GM18868 (cell line): ENCODE data around the gene SHISA5.

ENCODE experiments used
- ATAC-seq: cut with Tn5 transposase; IDR thresholded peaks from one replicate; pipeline ENCODE4 v1.9.1; 2021; ENCODE audit warnings: mild to moderate bottlenecking, moderate library complexity; ENCODE audit not compliant: unreplicated experiment

The SHISA5 gene

GRCh38 chr3:48432411-48433371 is 71.3 kb downstream of the SHISA5 start:
- no peak for ATAC-seq

- ATAC-seq: no peak
Observed at GRCh38 chr3:48431224-48432029, 72.5 kb downstream of the SHISA5 start.

- ATAC-seq: no peak
Observed at GRCh38 chr3:48430708-48431101, 73.3 kb downstream of the SHISA5 start.

DNA sequence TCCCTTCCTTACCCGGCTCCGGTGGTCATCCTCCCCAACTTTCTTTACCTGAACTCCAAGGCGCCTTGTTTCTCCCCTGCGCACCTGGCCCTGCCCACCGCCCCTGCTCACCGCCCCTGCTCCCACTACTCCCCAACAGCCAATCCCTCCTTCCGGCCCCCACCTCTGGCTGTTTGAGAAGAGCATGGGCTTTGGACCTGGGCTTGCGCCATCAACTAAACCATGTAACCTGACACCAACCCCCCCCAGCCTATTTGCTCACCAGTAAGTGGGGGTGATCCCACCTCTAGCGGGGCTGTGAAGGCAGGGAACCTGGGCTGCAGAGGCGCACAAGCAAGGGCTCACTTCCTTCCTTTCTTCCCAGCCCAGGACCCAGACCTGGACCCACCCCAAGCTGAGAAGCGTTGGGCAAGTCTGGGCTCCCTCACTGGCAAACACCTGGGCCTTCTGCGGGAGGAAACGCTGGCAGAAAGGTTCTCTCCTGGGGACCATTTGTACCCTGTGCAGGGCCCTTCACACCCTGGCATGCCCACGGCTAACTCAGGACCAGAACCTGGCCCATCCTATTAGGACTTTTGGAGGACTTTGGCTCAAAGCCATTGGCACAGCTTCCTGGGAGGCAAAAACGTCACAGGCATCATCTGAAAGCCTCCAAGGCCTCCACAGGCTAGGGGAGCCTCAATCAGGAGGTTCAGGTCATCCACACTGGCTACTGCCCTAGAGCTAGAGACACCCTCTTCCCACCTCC is 73.8 kb downstream of the SHISA5 start, which contains the start of gene PLXNB1:
Gene PLXNB1, minus strand, starts transcription at position 127 of the 748 bp plus-strand sequence. CDS start 5,475 bp downstream, outside the sequence.
- no peak for ATAC-seq

GRCh38 chr3:48429317-48429959 is 74.5 kb downstream of the SHISA5 start:
- no peak for ATAC-seq

GRCh38 chr3:48428572-48429316 is 75.2 kb downstream of the SHISA5 start:
- ATAC-seq: no peak

DNA sequence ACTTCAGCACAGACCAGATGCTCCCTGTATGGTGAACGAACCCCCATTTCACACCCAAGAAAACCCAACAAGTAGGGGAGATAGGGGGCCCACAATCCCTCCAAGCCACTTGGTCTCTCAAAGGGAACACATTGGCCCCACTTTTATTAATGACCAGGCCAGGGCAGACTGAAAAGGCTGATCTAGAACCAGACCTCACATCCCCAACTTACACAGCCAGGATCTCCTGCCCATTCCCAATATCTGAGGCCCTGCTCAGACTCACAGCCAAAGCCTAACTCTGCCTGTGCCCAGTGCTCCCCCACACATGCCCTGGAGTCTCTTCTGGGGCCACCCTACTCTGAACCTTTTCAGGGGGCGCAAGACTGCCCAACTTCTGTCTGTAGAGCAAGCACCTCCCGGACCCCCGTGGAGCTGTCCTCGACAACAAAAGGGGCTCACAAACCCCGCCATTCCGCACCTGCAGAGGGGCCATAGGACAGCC is 75.8 kb downstream of the SHISA5 start:
- no peak for ATAC-seq

GRCh38 chr3:48427630-48427962 is 76.4 kb downstream of the SHISA5 start:
- ATAC-seq: no peak

- no peak for ATAC-seq
Observed at GRCh38 chr3:48426944-48427629, 76.9 kb downstream of the SHISA5 start.

- ATAC-seq: no peak
Observed at GRCh38 chr3:48426401-48426909, 77.5 kb downstream of the SHISA5 start.

GRCh38 chr3:48425281-48425812 is 78.6 kb downstream of the SHISA5 start:
- no peak for ATAC-seq

DNA sequence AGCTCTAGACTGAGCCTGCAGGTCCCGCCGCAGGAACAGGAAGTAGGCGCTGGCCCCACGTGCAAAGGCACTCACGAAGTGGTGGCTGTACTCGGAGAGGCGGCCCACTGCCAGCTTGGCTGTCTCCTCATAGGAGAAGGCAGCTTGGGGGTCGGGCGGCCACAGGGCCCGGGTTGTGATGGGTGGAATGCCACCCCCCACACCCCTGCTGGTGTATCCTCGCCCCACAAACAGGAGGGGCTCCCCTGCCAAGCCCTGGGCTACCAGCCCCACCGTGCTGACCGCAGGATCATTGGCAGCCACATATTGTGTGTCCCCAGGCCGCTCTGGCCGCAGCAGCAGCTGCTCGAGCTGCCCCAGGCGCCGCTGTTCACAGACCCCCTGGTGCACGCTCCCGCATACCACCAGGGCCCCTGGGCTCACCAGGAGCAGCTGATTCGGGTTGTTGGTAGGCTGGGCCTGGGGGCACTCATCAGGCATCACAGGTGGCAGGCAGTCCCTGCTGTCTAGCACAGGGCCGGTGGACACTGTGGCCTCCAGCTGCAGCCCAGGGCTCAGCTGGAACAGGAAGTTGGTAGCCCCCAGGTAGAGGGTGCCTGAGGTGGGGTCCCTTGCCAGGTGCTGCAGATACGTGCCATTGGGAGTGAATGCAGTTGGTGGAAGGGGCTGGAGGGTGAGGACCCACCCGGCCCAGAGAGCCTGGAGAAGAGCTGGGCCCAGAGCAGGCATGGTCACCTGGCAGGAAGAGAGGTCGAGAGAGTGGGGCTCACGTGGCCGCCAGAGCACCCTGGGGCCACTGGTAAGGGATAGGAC is 79.9 kb downstream of the SHISA5 start:
- ATAC-seq: no peak

GRCh38 chr3:48423241-48423882 is 80.6 kb downstream of the SHISA5 start:
- no peak for ATAC-seq

GRCh38 chr3:48422681-48423080 is 81.3 kb downstream of the SHISA5 start:
- ATAC-seq: no peak

DNA sequence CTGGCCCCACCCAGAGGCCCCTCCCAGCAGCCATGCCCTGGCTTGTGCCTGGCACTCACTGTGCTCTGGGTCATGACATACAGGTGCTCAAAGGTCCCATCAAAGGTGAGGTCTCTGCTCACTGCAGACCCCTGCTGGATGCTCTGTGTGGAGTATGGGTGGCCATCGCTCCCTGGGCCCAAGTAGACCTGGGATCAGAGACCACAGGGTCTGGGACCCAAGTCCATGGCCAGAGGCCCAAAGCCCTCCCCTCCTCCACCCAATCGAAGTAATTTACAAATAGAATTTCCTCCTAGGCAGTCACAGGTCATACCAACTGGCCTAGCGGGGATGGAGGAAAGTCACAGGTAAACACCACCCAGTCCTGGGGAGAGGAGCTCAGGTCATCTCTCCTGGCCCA is 81.7 kb downstream of the SHISA5 start:
- no peak for ATAC-seq

GRCh38 chr3:48420561-48420960 is 83.4 kb downstream of the SHISA5 start:
- no peak for ATAC-seq

GRCh38 chr3:48419597-48419996 is 84.4 kb downstream of the SHISA5 start:
- no peak for ATAC-seq
